GM12865 (cell line): ENCODE results near the gene LYPD6B.
A peak's percentile ranks its signal among the peaks of the same experiment; 100 is the strongest.

Source experiments
- DNase-seq: peaks from one replicate; pipeline ENCODE4 v3.0.0; 2010; ENCODE audit warnings: low read depth
- H3K4me3 ChIP-seq: 2 replicates; pipeline ENCODE4 v1.5.1; 2011; ENCODE audit warnings: mild to moderate bottlenecking, low read depth, low read length, control low read depth
- CTCF ChIP-seq: IDR thresholded peaks from 2 replicates; pipeline ENCODE4 v1.5.1; 2011; ENCODE audit warnings: low read length, control low read depth, low read depth, inconsistent platforms; ENCODE audit not compliant: insufficient read depth; ENCODE audit errors: missing control alignments

Gene LYPD6B

GRCh38 chr2:149038442-149039212, at the start of gene LYPD6B:
LYPD6B (plus strand) TSS chr2:149038699; CDS start chr2:149130949, 92,250 bp downstream.
- peak; percentile 17 for TF ChIP-seq CTCF
- peak within 1 kb of the TSS; percentile 65 for H3K4me3 ChIP-seq
- DNase-seq = peak; percentile 51

- no peak overlapping the region for H3K4me3 ChIP-seq
- peak; percentile 63 for TF ChIP-seq CTCF
- DNase-seq = peak; percentile 87
These were observed 48.5 kb upstream of the LYPD6B start for GRCh38 chr2:148989882-148990493.

- DNase-seq = no peak
- no peak overlapping the region for H3K4me3 ChIP-seq
- TF ChIP-seq CTCF = no peak
These were observed 47.5 kb upstream of the LYPD6B start for GRCh38 chr2:148990968-148991367.

GRCh38 chr2:148992448-148992847, 46.1 kb upstream of the LYPD6B start:
- no peak for DNase-seq
- TF ChIP-seq CTCF = no peak

GRCh38 chr2:148993351-148993750, 45.1 kb upstream of the LYPD6B start:
- no peak for TF ChIP-seq CTCF

More at GRCh38 chr2:148992448-148992847, 46.1 kb upstream of the LYPD6B start:
- no peak overlapping the region for H3K4me3 ChIP-seq

GRCh38 chr2:148994341-148994740, 44.2 kb upstream of the LYPD6B start:
- DNase-seq = no peak
- no peak for TF ChIP-seq CTCF
- no peak overlapping the region for H3K4me3 ChIP-seq

More at GRCh38 chr2:148993351-148993750, 45.1 kb upstream of the LYPD6B start:
- DNase-seq = no peak
- H3K4me3 ChIP-seq = no peak overlapping the region
